IPS-NIHi7 (cell line): Measurements from ENCODE around the gene PCNX2.
"Not testable (repeated sequence)": the region's sequence is repeated elsewhere in the genome, so short reads cannot be mapped to it uniquely, and the experiment has no call there.

ENCODE experiments used
- DNase-seq: peaks from one replicate; pipeline ENCODE4 v3.0.0; 2012; ENCODE audit warnings: mixed read lengths; ENCODE audit errors: extremely low spot score

Gene PCNX2

DNA sequence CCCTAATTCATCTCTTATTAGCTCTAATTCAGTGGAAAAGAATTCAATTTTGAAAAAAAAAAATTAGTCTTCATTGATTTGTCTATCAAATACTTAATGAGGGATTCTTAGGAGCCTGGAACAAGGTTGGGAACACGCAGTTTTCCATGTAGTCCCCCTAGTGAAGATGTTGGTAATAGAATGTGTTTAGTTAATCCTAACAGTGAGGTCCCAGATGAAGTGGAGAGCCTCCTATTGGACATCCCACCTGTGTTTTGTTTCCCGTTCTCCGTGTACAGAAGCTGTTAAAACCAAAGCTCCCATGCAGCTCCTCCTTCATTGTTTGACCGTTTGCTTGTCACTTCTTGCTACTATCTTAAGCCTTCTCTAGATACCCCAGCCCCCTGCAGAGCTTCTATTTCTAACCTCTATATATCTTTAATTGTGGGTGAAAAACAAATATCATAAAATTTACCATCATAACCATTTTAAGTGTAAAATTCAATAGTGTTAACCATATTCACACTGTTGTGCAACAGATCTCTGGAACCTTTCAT lies 67.5 kb downstream of the PCNX2 start:
- no peak for DNase-seq

DNA sequence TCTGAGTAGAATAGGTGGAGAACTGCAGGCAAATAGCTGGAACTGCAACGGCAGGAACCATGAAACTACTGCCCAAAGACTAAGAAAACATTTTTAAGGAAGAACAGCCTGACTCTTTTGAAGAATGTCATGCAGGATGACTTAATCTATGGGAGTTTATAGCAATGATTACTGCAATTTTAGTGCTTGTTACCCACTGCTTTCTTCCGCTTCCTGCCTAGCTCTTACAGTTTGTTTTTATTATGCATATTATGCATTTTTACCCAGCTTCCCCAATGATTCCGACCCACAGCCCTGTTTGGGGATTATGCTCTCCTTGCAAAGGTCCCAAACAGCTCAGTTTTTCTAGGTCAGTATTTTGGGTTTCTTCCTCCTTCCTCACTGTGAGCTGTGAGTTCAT lies 71.2 kb downstream of the PCNX2 start:
- no peak for DNase-seq

GRCh38 chr1:233217832-233218231 lies 77.7 kb downstream of the PCNX2 start:
- no peak for DNase-seq

DNA sequence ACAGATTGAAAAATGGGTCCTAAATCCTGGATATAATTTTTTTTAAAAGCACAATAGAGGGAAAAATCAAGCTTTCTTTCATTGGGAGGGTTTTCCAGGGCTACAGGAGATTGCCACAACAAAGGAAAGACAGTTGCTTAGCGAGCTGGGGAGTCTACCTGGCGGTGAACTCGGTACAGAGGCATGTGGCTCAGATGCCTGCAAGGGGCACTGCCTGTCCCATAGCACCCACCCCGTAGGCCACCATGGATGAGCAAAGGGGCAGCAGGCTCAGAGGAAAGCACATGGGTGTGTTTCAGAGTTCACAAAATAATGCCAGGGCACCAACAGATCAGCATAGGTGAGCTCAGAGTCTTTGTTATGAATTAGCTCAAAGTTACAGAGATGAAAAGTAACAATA lies 79.5 kb downstream of the PCNX2 start:
- no peak for DNase-seq

GRCh38 chr1:233215135-233215760 lies 80.3 kb downstream of the PCNX2 start:
- DNase-seq = no peak

GRCh38 chr1:233211595-233211994 lies 83.9 kb downstream of the PCNX2 start:
- DNase-seq = no peak

DNA sequence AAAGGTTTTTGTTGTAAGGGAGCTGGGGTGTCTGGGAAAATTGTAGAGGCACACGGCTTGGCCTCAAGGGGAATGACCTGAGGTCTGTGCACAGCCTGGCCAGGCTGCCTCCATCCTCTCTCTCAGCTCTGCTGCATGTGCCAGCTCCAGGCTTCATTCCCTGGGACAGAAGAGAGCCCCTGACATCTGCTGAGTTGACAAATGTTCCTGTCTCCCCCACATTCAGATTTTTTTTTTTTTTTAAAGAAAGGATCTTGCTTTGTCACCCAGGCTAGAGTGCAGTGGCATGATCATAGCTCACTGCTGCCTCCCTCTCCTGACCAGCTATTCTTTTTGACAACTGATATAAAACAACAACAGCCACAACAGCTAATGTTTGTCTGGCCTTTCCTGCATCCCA lies 84.4 kb downstream of the PCNX2 start:
- DNase-seq = no peak

GRCh38 chr1:233209481-233209880 lies 86.0 kb downstream of the PCNX2 start:
- no peak for DNase-seq

DNA sequence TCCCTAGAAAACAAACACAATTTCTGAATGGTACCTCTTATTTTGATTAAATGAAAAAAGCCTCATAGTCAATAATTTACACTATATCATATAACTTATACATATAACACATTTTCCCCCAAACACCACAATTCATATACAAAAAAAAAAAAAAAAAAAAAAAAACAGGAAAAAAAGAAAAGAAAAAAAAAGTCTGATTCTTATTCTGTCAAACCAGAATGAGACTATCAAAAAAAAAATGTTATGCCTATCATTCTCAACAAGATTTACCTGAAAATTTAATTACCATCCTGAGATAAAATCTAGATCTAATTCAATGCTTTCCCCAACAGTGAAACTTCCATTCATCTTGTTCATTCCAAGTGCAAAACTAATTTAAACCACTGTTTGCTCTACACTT lies 86.8 kb downstream of the PCNX2 start:
- DNase-seq = no peak

DNA sequence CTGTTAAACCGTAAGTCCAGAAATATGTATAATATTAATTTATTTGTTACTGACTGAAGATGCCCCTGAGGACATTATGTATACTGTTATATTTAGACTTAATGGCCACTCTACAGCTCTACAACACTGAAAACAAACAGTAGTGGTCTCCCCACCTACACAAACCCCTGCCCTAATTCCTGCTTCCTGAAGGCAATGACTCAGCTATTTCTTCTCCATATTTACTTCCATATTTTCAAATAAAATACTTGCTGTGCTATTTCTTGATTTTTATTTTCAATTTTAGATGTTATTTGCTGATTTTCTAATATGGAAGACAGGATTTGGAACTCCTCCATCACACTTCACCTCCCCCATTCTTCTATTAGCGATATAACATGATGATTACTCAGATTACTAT lies 97.6 kb downstream of the PCNX2 start:
- DNase-seq = no peak

DNA sequence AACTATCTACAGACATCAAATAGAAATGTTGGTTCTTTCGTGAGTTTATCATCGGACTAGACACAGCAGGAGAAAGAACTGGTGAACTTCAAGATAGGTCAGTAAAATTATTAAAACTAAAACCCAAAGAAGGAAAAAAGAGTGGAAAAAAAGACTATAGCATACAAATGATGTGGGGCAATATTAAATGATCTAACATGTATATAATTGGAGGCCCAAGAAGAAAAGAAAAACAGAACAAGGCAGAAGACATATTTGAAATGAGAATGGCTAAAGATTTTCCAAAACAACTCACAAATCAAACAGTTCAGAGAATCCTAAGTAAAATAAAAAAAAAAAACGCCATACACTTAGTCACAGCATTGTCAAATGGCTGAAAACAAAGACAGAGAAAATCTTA lies 101.8 kb downstream of the PCNX2 start:
- no peak for DNase-seq

GRCh38 chr1:233190987-233191386 lies 104.5 kb downstream of the PCNX2 start:
- no peak for DNase-seq

DNA sequence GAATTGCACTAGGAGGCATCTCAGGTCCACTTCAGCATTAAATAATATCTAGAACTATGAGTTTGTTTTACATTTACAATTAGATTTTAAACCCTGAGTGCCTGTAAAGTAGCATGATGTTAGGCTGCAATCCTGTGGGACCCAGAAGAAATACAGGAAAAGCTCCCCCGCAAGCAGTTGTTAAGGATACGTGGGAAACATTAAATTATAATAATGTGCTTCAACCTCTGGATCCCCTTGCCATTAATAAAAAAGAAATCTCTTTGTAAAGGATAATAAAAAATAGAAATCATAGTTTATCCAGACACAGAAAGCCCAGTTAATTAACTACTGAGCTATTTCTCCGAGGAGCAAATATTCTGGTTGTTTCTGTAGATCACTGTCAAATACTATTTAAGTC lies 106.0 kb downstream of the PCNX2 start:
- no peak for DNase-seq

DNA sequence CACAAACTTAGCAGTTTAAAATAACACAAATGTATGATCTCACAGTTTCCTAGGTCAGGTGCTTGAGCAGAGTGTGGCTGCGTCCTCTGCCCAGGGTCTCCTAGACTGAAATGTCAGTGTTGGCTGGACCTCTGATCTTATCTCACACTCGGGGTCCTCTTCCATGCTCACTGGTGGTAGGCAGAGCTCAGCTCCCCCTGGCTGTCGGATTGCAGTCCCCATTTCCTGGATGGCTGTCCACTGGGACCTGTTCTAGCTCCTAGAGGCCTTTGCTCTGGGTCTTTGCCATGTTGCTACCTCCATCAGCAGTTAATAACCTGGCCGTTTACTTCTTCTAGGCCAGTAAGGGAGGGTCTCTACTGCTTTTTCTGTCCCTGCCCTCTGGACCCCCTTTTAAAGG lies 107.5 kb downstream of the PCNX2 start:
- DNase-seq = peak; percentile 34

DNA sequence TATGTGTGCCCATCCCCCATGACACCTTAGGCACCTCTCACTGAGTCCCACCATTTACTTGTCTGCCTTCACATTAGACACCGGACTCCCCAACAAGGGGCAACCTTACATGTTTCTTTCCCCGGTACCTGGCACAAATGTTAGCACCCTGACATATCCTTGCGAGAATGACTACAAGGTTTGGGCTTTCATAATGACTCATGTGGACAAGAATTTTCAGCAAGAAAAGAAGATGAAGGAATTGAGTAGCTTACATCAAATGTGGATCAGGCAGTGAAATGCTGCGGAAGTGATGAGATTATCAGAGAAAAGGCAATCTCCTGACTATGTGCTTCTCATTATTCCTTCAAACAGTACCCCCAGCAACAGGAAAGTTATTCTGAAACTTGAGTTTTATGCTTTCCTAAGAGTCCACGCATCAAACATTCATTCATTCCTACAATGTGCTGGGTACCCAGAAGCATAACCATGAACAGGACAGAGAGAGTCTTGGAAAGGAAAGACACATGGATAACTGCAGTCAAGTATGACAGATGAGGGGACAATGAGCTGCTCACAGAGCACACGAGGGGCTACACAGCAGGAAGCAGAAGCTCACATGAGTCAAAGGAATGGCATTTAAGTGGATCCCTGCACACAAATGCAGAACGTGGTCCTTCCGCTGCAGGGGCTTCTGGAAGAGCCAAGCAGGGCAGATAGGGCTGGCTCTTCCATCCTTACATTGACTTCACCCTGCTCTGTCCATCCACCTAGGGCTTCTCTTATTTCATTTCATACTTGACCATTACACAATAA lies 112.1 kb downstream of the PCNX2 start:
- peak; percentile 42 for DNase-seq

DNA sequence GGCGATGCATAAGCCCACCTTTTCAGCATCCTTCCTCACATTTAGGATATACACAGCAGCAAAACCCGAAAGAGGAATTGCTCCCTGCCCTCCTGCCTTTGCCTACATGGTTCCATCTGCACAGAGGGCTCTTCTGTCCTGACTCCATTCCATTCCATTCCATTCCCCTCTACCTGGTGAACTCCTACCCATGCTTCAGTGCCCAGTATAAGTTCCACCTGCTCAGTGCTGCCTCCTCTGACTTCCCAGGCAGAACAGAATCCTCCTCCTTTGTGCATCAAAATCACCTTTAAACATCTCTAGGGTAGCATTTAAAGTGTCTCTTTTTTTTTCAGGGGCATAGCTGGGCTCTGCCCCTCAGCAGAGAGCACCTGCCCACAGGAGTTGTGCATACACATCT lies 112.9 kb downstream of the PCNX2 start:
- no peak for DNase-seq

DNA sequence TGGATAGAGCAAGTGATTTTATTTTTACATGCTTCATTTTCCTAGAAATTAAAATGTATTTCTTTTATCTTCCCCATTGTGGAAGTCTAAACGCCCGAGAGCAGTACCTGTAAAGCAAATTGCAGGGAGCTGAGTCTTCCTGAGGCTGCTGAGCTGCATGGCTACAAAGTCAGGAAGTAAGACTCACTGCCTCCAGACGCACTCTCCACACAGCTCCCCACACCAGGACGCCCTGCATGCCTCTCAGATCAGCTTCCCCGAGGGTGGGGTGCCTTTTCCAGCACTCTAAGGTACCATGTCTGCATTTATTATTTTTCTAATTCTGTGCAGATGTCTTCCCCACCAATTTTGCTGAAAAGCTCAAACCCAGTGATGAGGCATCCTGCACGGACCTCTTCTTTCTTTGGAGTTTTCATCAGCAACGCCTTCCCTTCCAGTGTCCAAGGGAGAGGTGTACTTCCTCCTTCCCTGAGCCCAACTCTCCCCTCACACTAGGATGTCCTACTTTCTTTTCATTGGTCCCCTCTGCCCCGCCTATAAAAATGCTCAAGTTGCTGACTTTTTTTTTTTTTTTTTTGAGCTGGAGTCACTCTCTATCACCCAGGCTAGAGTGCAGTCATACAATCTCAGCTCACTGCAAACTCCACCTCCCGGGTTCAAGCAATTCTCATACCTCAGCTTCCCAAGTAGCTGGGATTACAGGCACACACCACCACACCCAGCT lies 114.7 kb downstream of the PCNX2 start:
- DNase-seq = no peak

GRCh38 chr1:233179638-233180037 lies 115.9 kb downstream of the PCNX2 start:
- not testable (repeated sequence) for DNase-seq

DNA sequence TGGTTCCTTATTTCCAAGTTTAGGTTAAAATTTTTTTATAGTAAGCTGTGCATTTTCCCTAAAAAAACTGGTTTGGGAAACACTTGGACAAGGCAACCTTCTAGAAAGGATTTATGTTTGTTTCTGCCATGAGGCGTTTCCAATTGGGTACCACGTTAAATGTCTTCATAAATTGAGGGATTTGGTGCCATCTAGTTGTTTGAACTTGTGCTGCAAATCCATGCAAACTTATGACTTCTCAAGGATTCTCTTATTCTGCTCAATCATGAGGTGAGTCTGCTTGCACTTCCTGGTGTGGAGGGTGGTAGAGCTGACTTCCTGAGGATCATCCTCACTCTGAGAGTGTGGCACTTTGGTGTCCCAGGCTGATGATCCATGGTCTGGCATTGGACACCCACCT lies 123.3 kb downstream of the PCNX2 start:
- DNase-seq = no peak

DNA sequence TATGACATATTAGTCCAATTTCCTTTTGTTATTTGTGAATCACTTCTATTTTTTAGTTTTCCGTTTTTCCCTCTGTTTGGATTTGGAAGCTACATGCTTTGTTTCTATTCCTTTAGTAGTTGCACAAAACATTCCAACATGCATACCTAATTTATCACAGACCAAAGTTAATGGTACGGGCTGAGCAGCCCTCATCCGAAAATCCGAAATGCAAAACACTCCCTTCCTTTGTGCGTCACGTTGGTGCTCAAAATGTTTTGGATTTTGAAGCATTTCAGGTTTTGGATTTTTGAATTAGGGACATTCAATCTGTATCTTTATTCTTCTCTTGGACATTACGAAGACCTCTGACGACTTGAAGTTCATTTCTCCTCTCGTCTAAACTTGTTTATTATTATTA lies 124.8 kb downstream of the PCNX2 start:
- no peak for DNase-seq

GRCh38 chr1:233168384-233168783 lies 127.1 kb downstream of the PCNX2 start:
- no peak for DNase-seq

GRCh38 chr1:233166896-233167295 lies 128.6 kb downstream of the PCNX2 start:
- no peak for DNase-seq

DNA sequence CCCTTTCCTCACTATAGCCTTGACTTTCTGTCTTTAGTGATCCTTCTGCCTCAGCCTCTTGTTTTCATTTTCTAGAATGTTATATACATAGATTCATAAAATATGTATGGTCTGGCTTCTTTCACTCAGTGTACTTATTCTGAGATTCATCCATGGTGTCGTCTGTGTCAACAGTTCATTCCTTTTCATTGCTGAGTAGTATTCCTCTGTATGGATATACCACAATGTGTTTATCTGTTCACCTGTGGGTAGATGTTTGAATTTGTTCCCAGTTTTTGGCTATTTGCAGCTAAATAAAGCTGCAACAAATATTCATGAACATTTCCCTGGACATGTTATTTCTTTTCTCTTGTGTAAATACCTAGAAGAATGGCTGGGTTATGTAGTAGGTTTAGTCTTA lies 131.8 kb downstream of the PCNX2 start:
- no peak for DNase-seq
